ENCODE measurements around the gene MIGA2.
"Not testable (repeated sequence)": the region's sequence is repeated elsewhere in the genome, so short reads cannot be mapped to it uniquely, and the experiment has no call there.

MIGA2 gene

GRCh38 chr9:129100383-129101169 lies 64.2 kb downstream of the MIGA2 start:
- no peak for DNase-seq (ENCODE audit: low read depth)

DNA sequence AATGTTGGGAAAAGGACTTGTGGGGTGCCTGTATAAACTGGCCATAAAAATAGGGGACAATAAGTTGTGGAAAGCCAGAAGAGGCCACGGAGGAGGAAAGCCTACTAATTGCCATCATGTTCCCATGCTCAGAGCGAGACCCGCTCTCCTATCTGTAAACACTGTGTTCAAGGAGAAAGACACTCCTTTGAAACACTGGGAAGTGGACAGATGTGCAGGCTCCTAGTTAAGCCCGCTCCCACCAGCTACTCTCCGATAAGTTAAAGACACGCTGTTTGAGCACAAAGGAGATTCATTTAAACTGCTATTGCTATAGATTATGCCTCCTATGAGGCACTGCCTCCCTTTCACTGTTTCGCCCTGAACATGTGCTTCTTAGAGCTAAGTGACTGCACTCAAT lies 64.9 kb downstream of the MIGA2 start:
- DNase-seq (ENCODE audit: low read depth), result no peak

DNA sequence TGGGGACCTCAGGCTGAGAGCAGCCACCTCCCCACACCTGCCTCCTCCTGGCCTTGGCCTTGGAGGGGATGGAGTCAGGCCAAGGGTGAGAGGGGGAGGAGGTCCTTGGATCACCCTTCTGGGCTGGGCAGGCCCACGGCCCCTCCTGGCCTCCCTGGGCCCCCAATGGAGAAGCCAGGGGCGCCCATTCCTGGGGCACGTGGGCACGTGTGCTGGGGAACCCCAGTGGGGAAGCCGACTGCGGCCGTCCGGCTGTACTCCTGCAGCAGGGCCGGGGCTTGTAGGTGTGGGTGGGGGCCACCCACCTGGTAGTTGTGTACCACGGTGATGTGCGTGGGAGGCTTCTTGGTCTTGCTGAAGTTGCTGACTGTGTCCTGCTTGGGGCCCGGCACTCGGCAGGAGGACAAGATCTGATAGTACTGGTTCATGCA lies 65.7 kb downstream of the MIGA2 start:
- DNase-seq (ENCODE audit: low read depth), result no peak

- no peak for DNase-seq (ENCODE audit: low read depth)
Observed at GRCh38 chr9:129102791-129103594, 66.6 kb downstream of the MIGA2 start.

- no peak for DNase-seq (ENCODE audit: low read depth)
Observed at GRCh38 chr9:129103595-129103965, 67.2 kb downstream of the MIGA2 start.

- DNase-seq (ENCODE audit: low read depth), result no peak
Observed at GRCh38 chr9:129104051-129104450, 67.6 kb downstream of the MIGA2 start.

DNA sequence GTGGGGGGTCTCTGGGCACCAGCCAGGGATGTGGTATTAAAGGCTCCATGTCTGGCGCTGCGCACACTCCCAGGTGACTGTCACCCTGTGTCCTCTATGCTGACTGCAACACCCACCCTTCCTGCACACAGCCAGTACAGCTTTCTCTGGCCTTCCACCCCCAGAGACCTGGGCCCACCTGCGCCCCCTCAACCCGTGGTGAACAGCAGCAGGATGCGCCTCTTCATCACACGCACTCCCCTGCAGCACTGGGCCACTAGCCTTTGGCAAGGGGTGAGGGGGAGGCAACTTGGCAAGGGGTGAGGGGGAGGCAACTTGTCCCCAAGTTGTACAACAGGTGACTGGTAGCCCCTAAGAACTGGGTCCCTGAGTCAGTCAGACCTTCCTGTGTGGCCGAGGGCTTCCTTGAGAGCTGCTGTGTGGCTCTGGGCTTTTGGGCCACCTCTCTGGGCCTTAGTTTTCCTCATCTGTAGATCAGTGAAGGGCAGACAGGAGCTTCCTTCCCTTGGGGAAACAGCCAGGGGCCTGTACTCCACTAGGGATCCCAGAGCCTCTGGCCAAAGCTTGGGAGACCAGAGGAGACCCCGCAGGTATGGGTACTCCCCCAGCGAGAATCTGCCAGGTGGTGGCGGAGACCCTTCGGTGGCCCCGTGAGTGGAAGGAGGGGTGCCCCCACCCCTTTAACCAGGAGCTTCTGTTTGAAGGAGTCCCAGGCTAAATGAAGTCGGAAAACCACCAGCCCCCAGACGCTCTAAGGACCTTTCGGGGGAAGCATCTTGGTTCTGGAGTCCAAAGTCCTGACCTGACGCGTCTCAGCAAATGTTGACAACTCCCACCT lies 69.7 kb downstream of the MIGA2 start:
- DNase-seq (ENCODE audit: low read depth), result no peak

DNA sequence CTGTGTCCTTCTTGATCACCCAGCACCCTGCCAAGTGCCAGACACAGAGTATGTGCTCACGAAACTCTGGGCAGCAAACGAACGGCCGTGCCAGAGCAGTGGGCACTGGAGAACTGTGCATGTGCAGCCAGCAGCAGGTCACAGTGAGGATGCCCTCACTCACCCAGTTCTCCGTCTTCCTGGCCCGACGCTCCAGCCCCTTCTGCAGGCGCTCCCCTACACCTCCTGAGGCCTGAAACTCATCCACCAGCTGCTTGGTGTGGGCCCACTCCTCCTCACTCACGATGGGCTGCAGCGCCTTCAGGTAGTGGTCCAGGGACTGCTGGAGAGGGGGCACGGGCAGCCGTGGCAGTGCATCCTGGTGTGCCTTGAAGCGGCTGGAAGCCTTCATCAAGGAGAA lies 71.2 kb downstream of the MIGA2 start:
- DNase-seq (ENCODE audit: low read depth), result no peak

- DNase-seq (ENCODE audit: low read depth), result no peak
Observed at GRCh38 chr9:129108083-129108804, 71.8 kb downstream of the MIGA2 start.

DNA sequence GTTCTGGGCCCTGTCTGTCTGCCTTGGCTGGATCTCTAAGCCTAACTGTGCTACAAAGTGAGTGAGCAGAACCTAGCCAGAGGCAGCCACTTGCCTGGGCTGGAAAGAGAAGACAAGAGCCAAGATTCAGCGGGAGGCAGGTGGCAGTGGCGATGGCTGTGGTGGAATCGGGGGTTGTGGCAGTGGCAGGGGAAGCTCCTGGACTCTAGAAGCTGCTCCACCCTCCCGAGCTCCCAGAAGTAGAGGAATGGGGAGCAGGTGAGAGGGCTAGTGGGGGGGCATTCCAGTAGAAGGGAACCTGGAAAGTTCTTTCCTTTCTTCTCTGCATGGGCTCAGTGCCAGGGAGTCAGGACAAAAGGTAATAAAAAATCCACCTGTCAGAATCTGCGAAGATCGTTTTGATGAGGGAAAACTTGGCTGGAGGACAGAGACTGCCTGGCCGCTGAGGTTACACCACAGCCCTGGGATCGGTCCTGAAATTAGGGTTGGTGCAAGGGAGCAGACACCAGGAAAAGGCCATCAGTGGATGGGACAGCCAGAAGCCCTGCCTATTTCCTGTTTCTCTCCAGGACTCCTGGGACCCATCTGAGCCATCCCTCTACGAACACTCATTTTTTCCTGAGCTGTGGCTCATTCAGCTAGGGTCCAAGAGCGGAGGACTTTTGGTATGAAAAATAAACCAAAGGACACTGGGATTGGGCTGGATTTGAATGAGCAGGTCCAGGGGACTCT lies 72.5 kb downstream of the MIGA2 start:
- DNase-seq (ENCODE audit: low read depth), result no peak

GRCh38 chr9:129109537-129109903 lies 73.1 kb downstream of the MIGA2 start:
- no peak for DNase-seq (ENCODE audit: low read depth)

DNA sequence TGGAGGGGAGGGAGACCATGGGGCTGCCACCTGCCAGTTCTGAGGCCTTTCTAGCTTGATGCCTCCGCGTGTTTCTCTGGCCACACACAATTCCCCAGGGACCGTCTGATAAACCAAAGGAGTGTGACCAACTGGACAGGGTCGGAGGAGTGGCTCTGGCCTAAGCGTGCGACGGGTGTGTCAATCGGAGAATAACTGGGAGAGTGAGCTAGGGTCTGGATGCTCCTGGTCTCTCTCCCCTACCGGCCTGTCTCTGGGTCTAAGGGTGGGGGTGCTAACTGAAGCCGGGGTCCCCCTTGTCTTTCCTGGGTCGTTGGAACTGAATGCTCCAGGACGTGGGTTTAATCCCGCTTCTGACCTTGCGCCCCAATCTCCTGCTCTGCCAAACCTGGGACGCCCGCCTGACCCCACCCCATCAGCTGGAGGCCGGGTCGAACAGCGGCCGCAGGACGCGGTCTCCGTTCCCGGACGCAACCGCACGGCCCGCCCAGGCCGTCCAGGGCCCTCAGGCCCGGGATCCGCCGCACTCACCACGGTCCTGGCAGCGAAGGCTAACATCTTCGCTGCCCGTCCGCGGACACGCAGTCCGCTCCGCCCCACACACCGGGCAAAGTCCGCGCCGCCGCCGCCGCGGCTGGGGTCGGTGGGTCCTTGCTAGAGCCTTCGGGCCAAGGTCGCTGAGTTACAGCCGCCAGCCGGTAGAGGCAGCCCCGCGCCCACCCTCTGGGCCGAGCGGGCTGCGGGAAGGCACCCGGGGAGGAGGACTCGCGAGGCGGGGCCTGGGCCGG lies 73.7 kb downstream of the MIGA2 start:
- no peak for DNase-seq (ENCODE audit: low read depth)

DNA sequence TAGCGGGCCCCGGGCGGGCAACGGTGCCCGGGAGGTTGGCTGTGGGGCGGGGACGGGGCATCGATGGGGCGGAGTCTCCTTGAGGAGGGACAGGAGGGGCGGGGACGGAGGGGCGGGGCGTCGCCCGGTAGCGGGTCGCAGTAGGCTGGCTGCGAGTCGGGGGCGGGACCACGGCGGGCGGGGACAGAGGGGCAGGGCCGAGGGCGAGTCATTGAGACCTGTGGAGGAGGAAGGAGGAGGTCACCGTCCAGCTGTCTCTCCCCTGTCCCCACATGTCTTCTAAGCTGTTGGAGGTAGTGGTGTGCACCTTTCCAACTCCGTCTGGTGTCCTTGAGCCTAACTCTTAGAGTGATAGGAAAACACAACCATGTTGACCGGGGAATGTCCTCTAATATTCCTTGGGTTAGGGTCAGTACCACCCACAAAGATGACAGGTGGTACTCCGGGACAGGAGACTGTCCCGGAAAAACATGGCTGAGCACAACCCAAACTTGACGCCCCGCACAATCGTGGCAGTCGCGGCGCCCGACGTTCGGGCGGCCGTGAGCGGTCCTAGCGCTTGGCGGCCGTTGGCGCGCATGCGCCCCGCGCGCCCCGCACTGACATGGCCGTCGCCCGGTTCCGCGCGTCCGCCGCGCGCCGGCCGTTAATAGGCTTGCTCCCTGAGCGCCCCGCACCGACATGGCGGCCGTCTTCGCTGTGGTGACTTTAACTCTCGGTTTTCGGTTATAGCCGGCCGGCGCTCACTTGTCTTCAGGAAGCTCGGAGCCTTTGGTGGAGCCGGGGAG lies 74.5 kb downstream of the MIGA2 start, which contains the start of the genes CRAT and PTPA:
TSS of gene CRAT (minus strand) at position 54 of the 788 bp plus-strand sequence. CDS start 284 bp downstream, outside the sequence.
TSS of gene PTPA (plus strand) at position 676 of the 788 bp plus-strand sequence. CDS start 186 bp downstream, outside the sequence.
- peak; percentile 46 for DNase-seq (ENCODE audit: low read depth)

DNA sequence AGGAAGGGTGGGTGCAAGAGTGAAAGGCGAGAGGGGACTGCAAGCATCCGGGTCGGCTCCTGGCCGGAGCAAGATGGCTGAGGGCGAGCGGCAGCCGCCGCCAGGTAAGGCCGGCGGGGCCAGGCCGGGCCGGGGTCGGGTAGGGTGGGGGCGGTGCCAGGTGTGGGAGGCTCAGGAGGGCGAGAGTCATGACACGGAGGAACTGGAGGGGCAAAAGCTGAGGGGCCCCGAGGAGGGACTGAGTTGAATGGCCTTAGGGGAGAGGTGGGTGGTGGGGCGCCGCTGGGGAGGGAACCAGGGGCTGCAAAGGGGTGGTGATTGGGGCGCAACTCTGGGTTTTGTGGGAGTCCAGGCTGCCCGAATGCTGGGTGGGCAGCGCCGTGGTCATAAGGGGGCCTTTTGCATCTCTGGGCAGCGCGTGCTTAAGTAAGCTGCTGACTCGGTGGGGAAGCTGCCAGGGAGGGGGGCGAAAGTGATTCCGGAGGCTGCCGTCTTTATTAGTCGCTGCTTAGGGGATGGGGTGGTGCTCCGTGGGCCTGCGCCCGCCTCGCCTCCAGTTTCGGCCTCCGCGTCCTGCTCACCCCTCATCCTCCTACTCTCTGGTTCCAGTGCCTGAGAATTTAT lies 75.2 kb downstream of the MIGA2 start:
- DNase-seq (ENCODE audit: low read depth), result no peak

GRCh38 chr9:129112526-129112925 lies 76.1 kb downstream of the MIGA2 start:
- DNase-seq (ENCODE audit: low read depth), result not testable (repeated sequence)

DNA sequence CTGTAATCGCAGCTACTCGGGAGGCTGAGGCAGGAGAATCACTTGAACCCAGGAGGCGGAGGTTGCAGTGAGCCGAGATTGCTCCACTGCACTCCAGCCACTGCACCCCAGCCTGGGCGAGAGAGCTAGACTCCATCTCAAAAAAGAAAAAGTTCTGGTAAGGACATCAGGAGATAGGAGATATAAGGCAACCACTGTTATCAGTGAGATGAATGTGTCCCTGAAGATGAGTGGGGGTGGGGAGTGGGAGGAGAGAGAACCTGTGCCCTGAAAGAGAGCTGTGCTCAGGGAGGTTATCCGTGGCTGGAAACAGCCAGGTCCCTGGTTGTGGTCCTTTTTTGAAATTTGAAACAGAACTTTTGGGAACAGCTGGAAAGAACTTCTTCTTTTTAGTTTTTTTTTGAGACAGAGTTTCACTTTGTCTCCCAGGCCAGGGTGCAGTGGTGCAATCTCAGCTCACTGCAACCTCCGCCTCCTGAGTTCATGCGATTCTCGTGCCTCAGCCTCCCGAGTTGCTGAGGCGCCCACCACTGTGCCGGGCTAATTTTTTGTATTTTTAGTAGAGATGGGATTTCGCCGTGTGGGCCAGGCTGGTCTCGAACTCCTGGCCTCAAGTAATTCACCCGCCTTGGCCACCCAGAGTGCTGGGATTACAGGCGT lies 77.3 kb downstream of the MIGA2 start:
- no peak for DNase-seq (ENCODE audit: low read depth)

DNA sequence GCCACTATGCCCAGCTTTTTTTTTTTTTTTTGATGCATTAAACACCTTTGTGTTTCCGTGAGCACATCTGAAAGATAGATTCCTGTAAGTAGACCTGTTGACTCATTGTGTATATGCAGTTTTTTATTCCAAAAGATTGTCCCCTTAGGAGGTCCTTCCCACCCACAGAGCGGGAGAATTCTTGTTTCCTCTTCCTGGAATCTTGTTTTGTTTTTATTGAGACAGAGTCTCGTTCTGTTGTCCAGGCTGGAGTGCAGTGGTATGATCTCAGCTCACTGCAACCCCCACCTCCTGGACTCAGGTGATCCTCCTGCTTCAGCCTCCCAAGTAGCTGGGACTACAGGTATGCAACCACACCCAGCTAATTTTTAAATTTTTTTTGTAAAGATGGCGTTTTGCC lies 82.4 kb downstream of the MIGA2 start:
- no peak for DNase-seq (ENCODE audit: low read depth)

DNA sequence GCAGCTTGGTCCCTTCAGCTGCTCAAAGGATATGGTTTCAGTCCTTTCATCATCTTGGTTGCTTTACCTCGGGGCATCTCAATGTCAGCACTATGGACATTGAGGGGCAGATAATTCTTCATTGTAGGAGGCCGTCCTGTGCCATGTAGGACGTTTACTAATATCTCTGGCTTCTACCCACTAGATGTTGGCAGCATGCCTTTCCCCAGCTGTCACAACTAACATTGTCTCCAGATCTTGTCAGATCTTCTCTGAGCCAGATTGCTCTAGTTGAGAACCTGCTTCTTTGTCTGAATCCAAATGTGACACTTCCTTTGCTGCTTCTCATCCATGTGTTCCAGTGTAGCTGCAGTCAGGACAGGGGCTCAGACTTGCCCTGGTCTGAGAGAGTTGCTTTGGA lies 85.1 kb downstream of the MIGA2 start:
- no peak for DNase-seq (ENCODE audit: low read depth)

Data from GM04503 (cell line).